Activated T-helper 1 cell treated with Interleukin-2 at 50 U/mL for 16 hours (primary cell): ENCODE results near the gene SGPL1.

Experiments
- DNase-seq: peaks from one replicate; pipeline ENCODE4 v3.0.0-alpha.2; 2020; ENCODE audit warnings: low read depth

Gene SGPL1

DNA sequence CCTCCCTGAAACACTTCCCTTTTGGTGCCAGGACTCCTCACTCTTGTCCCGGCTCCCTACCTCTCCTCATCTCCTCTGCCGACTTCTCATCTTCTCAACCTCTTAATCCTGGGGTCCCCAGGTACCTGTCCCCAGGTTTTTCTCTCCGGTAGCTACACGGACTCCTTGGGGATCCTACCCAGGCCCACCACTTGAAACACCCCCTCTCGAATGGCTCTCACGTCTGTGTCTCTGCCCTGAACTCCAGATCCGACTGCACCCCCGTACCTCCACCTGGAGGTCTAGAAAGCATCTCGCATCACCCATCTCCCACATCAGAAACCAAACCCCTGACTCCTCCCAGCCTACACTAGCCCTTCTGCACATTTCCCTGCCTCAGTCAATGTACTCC lies 35.4 kb upstream of the SGPL1 start:
- DNase-seq = no peak

DNA sequence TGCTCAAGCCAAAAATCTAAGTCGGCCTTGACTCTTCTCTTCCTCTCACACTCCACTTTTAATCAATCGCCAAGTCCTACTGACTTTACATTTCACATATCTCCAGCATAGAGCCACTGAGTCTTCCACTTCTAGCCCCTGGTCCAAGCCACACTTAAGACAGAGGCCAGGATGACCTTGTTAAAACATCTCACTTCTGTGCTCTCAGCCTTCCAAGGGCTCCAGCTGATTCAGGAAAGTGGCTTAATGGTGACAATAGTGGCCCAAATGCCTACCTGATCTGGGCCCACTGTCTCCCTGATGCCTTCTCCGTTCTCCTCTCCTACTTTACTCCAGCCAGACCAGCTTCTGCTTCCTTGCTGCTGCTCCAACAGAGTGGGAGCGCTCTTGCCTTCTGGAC lies 35.0 kb upstream of the SGPL1 start:
- DNase-seq = no peak

GRCh38 chr10:70781461-70782051 lies 34.2 kb upstream of the SGPL1 start:
- no peak for DNase-seq

DNA sequence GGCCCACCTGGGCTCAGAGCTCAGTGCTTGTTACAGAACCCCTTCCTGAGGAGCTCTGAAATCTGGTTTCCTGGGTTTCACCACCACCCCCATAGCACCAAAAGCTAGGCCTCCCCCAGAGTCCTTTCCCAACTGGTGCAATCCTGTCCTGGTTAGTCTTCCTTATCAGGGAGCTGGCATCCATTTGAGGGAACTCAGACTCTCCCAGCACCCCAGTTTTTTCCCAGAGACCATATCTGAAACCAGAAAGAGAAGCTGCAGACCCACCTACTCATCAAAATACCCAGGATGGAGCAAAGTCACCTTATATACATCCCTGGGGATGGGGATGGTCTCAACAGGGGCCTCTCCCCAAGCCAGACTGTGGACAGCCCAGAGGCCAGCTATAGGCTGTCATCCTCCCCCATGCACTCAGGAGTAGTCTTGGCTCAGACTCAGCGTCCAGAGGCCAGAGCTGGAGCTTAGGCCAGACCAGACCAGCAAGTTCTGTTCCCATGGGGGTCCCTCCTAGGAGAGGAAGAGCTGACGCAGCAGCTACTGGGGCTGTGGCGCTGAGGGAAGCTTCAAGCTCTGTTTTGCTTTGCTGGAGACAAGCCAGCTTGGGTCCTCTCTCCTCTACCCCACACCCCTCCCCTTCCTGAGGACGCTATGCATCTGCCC lies 33.5 kb upstream of the SGPL1 start:
- DNase-seq = no peak

GRCh38 chr10:70782746-70783680 lies 32.7 kb upstream of the SGPL1 start:
- no peak for DNase-seq

DNA sequence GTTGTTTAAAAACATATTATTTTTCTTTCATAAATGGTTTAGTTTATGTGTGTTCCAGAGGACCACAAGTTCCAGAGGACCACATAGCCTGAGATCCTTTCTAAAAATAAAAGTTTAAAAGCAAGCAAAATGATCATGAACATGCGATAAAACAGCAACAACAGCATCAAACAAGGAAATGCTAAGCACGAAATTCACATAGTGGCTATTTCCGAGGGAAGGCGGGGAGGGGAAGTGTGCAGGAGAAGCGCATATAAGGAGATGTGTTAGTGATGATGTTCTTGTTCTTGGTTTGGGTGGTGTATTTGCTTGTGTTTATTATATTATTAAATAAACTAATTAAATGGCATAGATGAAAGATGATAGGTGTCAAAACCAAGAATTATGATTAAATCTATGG lies 31.7 kb upstream of the SGPL1 start:
- no peak for DNase-seq

DNA sequence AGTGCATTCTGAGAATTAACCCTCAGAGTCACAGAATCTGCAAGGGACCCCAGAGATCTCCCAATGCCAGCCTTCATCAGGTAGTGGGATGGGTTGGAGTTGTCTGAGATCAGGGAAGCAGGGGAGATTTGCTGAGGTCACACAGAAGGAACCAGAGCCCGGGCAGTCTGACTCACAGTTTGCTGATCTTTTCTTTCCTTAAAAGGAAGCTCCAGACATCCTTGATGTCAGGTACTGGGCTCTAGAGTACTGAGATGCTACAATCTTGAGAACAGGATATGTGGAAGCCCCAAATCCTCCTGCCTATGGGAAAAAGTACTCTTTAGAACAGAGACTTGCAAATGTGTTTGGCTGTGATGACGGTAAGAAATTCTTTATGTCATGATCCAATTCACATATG lies 31.3 kb upstream of the SGPL1 start:
- no peak for DNase-seq

DNA sequence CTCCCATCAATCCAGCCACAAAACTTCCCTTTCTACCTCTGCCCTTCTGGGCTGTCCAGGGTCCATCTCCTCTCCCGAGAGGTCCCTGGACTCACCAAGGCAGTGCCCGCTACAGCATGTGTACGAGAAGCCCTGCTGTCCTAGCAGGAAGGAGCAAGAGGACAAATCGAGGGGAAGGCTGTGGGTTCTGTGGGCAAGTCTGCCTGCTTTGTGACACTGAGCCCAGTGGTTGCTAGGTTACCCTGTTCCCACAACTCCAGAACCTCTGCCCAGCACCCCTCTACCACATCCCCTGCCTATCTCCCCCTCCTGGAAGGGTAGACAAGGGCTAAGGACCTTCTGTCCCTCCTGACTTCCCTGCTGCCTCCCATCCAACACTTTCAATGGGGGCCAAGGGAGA lies 30.6 kb upstream of the SGPL1 start, which contains the start of gene TBATA:
Gene TBATA (minus strand): TSS at position 188 of the 400 bp plus-strand sequence. CDS start 1,998 bp downstream, outside the sequence.
- no peak for DNase-seq

GRCh38 chr10:70786799-70787415 lies 28.8 kb upstream of the SGPL1 start:
- no peak for DNase-seq

DNA sequence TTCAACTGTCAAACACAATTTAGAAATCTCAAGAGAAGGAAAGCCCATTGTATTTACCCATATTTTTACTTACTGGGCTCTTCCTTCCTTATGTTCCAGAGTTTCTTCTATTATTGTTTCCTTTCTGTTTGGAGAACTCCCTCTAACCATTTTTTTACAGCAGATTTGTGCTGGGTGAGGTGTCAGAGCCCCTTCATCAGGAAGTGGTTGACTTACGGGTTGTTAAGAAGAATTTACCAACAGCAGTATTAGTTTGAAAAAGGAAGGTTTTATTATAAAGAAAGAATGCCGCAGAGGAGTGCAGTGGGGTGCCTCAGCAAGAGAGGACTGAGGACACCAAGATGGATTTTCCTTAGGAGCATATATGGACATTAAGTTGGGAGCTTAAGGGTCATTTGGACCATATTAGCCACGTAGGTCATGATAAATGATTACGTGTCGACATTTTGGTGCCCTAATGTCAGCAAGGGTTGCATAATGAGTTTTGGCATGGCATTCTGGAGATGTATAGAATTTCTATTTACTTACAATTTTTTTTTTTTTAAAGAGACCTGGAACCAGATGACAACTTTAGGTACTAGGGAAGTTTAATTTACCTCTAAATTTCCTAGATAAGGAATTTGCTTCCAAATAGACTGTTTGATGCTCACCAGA lies 24.2 kb upstream of the SGPL1 start:
- DNase-seq = no peak

- no peak for DNase-seq
Observed at GRCh38 chr10:70795613-70796012, 20.1 kb upstream of the SGPL1 start.

DNA sequence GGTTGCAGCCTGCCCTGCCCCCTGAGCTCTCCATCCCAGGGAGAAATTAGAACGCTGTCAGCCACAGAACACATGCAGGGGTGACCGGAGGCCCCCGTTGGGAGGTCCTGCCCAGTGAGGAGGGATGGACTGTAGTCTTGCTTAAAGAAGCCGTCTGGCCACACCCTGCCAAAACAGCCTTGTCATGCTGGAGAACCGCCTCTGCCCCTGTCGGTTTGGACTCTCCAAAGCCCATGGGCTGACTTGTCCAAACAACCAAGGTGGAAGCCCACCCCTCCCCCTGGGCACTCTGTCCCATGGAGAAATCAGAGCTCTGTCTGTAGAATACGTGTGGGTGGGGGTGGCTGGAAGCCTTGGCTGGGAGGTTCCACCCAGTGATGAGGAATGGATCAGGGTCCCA lies 17.9 kb upstream of the SGPL1 start:
- no peak for DNase-seq

- DNase-seq = no peak
Observed at GRCh38 chr10:70799124-70799523, 16.6 kb upstream of the SGPL1 start.

- no peak for DNase-seq
Observed at GRCh38 chr10:70801854-70802253, 13.9 kb upstream of the SGPL1 start.

- DNase-seq = no peak
Observed at GRCh38 chr10:70803775-70804420, 11.8 kb upstream of the SGPL1 start.

DNA sequence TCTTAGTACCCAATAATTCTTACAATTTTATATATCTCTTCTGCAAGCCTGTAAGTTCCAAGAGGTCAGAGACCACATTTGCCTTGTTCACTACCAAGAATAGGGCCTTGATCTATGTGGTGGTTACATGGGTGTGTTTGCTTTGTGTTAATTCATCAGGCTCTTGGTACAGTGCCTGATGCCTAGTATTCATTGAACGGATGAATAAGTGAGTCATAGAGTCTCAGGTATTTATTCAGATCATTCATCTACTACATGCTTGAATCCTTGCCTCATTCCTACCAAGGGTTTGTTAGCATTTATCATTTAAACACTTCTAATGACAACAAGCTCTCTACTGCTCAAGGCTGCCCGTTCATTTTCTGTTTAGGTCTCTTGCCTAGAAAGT lies 11.3 kb upstream of the SGPL1 start:
- DNase-seq = no peak

GRCh38 chr10:70805619-70806215 lies 10.0 kb upstream of the SGPL1 start:
- no peak for DNase-seq

- DNase-seq = no peak
Observed at GRCh38 chr10:70806841-70807240, 8.9 kb upstream of the SGPL1 start.

GRCh38 chr10:70807556-70807955 lies 8.2 kb upstream of the SGPL1 start:
- no peak for DNase-seq

DNA sequence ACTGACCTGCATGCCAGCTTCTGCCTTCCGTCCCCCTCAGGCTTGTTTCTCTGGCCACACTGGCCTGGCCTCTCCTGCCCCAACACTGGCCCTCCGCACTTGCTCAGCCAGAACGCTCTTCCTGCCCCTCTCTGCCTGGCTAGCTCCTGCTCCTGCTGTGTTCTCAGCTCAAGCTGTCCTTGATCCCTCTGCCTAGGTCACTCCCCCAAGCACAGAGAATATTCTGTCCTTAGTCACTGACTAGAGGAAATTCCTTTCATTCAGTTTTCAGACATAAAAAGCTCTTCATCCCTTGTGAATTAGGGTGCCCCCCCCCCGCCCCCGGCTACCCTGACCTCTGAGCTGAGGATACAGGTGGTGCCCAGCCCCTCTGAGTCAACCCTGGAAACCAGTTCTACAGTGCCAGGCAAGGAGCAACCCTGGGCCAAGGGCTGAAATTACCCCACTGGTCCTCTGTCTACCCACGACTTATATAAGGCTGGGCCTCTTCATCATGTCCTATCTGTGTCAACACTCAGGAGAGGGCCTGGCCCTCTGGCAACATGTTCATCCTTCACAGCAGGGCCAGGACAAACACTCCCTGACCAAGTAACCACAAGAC lies 6.6 kb upstream of the SGPL1 start:
- DNase-seq = no peak

DNA sequence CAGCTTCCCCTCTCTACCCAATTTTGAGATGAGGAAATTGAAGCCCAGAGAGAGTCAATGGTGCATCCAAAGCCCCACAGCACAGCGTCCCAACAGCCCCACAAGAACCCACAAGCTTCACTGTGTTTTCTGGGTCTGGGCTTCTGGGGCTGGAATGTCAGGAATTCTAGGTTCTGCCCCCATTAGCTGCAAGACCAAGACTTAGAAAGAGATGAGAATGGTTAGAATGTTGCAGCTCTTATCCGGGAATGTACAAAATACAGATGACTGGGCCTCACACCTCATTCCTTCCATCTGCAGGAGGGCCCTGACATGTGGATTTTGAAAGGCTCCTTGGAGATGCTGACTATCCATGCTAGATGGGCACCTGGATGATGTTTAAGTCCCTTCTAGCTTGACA lies 6.0 kb upstream of the SGPL1 start:
- no peak for DNase-seq
